ENCODE data around the gene RRM2. TPM values are rescaled to one million over a fixed set of nuclear protein-coding genes. Genes with fewer than 3 reads are reported as not detected.

RRM2 gene
- total and polyA plus RNA-seq, 7 donors = 0.27 to 9.3 (median 0.96) TPM; not detected in 2

DNA sequence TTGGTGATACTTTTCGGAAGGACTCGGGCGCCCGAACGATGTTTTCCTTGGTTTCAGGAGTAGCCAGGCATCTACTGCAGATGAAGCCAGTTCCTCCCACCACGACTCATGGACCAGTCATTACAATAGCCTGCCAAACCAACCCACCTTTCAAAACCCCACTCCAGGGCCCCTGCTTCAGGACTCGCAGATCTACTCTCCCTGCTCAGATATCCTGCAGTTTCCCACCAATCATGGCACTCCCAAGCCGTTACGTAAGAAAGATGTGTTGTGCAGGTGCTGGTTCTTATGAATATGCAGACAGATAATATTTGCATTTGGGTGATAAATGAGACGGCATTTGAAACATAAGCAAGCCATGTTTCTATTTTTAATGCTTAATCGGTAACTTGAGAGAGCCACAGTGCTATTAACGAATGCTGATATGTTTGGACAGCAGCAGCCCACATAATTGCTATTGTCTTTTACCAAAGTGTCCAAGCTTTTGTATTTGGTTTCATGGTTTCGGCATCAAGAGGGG is 38.8 kb upstream of the RRM2 start:
- TF ChIP-seq, protein P1, sequence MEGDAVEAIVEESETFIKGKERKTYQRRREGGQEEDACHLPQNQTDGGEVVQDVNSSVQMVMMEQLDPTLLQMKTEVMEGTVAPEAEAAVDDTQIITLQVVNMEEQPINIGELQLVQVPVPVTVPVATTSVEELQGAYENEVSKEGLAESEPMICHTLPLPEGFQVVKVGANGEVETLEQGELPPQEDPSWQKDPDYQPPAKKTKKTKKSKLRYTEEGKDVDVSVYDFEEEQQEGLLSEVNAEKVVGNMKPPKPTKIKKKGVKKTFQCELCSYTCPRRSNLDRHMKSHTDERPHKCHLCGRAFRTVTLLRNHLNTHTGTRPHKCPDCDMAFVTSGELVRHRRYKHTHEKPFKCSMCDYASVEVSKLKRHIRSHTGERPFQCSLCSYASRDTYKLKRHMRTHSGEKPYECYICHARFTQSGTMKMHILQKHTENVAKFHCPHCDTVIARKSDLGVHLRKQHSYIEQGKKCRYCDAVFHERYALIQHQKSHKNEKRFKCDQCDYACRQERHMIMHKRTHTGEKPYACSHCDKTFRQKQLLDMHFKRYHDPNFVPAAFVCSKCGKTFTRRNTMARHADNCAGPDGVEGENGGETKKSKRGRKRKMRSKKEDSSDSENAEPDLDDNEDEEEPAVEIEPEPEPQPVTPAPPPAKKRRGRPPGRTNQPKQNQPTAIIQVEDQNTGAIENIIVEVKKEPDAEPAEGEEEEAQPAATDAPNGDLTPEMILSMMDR (IDR thresholded peaks at IDR 0.05) = no peak
- 60 to 67% (median 65%) methylated on average over 13 of the region's 13 CpGs for WGBS, 3 donors
- H3K36me3 ChIP-seq (ENCODE audit: insufficient read depth in 1 of 2, low read depth in 1 of 2) = no peaks in the 10 kb centered on the region
- no peaks in the 10 kb centered on the region for H3K9me3 ChIP-seq
- intact Hi-C loops (cut with DNase I) = no loop called here
- H3K27ac ChIP-seq = no peak overlapping the region
- H3K4me3 ChIP-seq = no peak overlapping the region
- H3K27me3 ChIP-seq (ENCODE audit: insufficient read depth in 3 of 3, low read length in 2 of 3) = peaks cover 0 to 57% (median 14%) of the 10 kb centered on the region in 3 donors
- H3K4me1 ChIP-seq = peaks cover 6% of the 10 kb centered on the region
- ATAC-seq (no peak), DNase-seq (no peak)

DNA sequence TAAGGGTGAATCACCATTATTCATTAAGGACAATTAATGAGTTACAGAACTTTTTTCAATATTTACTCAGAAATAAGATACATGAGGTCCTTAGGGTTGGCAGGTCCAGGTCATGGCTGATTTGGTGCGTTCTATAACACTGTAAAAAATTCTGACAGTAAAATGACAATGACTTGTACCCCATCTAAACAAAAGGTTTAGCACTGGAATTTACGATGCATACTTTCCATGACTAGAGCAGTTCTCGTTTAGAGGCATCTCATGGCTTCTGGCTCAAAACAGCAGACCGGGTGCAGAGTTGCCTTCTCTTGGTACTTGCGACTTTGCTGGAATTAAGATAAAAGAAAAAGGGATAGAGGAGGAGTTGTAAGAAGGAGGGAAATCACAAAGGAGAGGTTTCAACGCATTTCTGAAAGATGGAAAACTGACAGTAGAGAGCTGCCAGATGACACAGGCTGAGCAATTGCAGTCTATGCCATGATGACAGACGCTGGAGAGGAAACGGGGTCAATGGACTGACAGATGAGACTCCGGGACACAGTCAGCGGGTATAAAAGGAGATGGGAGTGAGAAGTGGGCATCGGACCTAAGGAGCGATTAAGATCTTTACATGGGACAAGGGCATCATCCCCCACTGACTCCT is 38.2 kb upstream of the RRM2 start:
- H3K4me1 ChIP-seq = peaks cover under 1% of the 10 kb centered on the region
- 67 to 76% (median 71%) methylated on average over 12 of the region's 12 CpGs for WGBS, 3 donors
- H3K36me3 ChIP-seq (ENCODE audit: insufficient read depth in 1 of 2, low read depth in 1 of 2) = no peaks in the 10 kb centered on the region
- TF ChIP-seq, protein P1 (IDR thresholded peaks at IDR 0.05) = no peak
- no peak overlapping the region for H3K27ac ChIP-seq
- DNase-seq (no peak), ATAC-seq (peak in 1 of 4 donors; percentile 50)
- intact Hi-C loops (cut with DNase I) = no loop called here
- no peak overlapping the region for H3K4me3 ChIP-seq
- peaks cover 0 to 51% (median 11%) of the 10 kb centered on the region in 3 donors for H3K27me3 ChIP-seq (ENCODE audit: insufficient read depth in 3 of 3, low read length in 2 of 3)
- H3K9me3 ChIP-seq = no peaks in the 10 kb centered on the region

DNA sequence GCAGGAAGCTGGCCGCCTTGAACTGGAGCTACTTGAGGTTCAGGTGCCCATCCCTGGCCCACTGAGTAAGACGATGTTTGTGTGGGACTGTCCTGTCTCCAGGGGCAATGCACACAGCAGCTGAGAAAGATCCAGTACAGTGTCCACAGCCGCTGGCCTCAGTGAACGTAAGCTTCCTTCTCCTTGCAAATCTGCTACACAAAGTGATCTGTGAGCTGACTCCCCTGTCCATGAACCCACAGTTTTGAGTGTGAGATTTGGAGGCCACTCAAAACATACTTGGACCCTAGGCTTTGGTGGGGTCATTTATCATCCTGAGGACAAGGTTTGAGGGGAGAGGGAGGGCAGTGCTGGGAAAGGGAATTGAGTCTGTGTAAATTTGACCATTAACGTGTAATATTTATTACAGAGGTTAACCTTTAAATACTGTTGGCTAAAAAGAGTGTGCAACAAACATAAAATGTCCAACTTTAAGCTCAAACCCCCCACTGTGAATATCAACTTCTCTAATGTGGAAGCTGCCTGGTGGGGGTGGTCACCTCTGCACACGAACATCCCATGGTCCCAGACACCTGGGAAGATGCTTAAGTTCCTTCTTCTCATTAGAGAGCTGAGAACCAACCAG is 37.4 kb upstream of the RRM2 start:
- Histone ChIP-seq H3K36me3 (ENCODE audit: insufficient read depth in 1 of 2, low read depth in 1 of 2) (no peaks in the 10 kb centered on the region), H3K27ac (no peak overlapping the region), H3K4me1 (no peaks in the 10 kb centered on the region), H3K27me3 (ENCODE audit: insufficient read depth in 3 of 3, low read length in 2 of 3) (peaks cover 0 to 47% (median 9%) of the 10 kb centered on the region in 3 donors), H3K9me3 (no peaks in the 10 kb centered on the region), H3K4me3 (no peak overlapping the region)
- DNase-seq (no peak), ATAC-seq (no peak)
- TF ChIP-seq, protein P1 (IDR thresholded peaks at IDR 0.05) = no peak
- WGBS, 3 donors = 65 to 78% (median 77%) methylated on average over 6 of the region's 6 CpGs
- intact Hi-C loops (cut with DNase I) = no loop called here

DNA sequence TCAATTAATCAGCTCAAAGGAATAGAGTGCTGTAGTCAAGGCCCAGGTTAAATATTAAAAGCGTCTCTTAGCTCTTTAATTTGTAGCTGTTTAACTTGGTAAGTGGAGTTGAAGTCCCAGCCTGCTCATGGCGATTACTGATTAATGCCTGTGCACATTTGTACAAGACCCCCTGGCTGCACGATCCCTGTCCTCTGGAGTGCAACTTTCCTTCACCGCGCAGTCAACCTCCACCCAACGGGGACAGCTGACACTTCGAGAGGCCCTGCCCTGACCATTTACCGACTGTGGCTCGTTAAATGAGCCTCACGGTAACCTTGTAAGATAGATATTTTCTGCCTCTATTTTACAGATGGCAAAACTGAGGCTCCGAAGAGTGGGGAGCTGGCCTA is 36.9 kb upstream of the RRM2 start:
- TF ChIP-seq, protein P1 (IDR thresholded peaks at IDR 0.05) = no peak
- ATAC-seq (no peak), DNase-seq (no peak)
- Histone ChIP-seq H3K9me3 (no peaks in the 10 kb centered on the region), H3K27me3 (ENCODE audit: insufficient read depth in 3 of 3, low read length in 2 of 3) (peaks cover 0 to 42% (median 5%) of the 10 kb centered on the region in 3 donors), H3K4me1 (no peaks in the 10 kb centered on the region), H3K27ac (no peak overlapping the region), H3K4me3 (no peak overlapping the region), H3K36me3 (ENCODE audit: insufficient read depth in 1 of 2, low read depth in 1 of 2) (no peaks in the 10 kb centered on the region)
- intact Hi-C loops (cut with DNase I) = no loop called here
- 88 to 92% (median 91%) methylated on average over 11 of the region's 11 CpGs for WGBS, 3 donors

Data from psoas muscle (tissue), 8 donors.